IPS-NIHi11 (cell line): ENCODE results near the gene XPNPEP2.

Experiments
- DNase-seq: peaks from one replicate; pipeline ENCODE4 v3.0.0; 2012; ENCODE audit warnings: mixed read lengths, low spot score

XPNPEP2 gene

GRCh38 chrX:129738466-129739308, at the start of gene XPNPEP2:
TSS of gene XPNPEP2 (plus strand) at chrX:129738979. CDS start at chrX:129739214, 235 bp downstream.
- peak; percentile 10 for DNase-seq

DNA sequence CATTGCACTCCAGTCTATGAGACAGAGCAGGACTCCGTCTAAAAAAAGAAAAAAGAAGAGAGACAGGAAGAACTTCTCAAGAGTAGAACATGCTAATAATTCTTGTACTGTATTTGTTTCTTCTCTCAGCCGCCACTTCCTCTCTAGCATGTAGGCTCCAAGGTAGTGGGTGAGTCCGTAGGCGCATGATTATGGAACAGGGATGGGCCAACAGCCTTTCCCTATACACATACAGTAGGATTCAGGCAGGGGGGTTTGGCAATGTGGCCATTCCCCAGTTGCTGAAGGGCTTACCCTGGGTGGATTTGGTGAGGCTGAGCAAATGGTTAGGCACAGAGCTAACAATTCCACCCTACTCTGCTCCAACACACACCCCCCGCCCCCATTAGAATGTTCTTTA, 49.0 kb upstream of the XPNPEP2 start:
- DNase-seq, result no peak

DNA sequence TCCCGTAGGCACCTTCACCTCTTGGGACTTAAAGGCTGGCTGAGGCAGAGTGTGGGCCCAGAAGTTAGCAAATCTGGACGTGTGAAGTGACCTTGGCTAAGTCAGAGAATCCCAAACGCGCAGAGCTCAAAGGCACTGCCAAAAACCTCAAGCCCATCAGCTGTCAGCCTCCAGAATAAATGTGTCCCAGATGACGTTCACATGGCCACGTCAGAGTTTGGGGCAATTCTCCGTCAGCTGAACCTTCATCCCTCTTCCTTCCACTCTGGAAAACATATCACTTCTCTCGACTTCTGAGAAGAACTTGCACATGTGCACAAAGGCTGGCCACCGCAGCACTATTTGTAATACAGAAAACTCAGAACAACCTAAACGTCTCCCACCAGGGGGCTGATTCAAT, 48.3 kb upstream of the XPNPEP2 start:
- DNase-seq, result no peak

DNA sequence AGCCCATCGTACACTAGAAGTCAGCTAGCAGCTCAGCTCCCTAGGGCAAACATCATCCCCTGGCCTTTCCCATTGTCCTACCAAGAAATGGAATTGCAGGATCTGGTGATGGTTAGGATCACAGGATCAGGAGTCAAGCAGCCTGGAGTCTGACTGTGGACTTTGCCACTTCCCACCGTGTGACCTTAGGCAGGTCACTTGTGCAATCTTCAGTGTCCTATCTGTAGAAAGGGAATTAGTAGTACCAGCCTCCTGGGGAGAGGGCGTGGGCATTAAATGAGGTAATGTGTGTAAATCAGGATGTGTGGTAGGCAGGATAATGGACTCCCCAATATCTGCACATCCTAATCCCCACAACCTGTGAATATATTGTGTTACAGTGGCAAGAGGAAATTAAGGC, 45.4 kb upstream of the XPNPEP2 start:
- DNase-seq, result no peak

DNA sequence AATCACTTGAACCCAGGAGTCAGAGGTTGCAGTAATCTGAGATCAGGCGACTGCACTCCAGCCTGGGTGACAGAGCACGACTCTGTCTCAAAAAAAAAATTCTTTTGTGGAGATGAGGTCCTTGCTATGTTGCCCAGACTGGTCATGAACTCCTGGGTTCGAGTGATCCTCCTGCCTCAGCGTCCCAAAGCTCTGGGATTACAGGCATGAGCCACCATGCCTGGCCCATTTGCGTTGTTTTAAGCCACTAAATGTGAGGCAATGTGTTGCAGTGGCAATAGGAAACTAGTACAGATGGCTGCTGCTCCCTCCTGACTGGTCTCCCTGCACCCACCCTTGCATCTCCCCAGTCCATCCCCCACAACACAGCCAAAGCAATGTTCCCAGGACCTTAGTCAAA, 44.0 kb upstream of the XPNPEP2 start:
- DNase-seq, result no peak

- no peak for DNase-seq
These were observed 43.2 kb upstream of the XPNPEP2 start for GRCh38 chrX:129695535-129695934.

DNA sequence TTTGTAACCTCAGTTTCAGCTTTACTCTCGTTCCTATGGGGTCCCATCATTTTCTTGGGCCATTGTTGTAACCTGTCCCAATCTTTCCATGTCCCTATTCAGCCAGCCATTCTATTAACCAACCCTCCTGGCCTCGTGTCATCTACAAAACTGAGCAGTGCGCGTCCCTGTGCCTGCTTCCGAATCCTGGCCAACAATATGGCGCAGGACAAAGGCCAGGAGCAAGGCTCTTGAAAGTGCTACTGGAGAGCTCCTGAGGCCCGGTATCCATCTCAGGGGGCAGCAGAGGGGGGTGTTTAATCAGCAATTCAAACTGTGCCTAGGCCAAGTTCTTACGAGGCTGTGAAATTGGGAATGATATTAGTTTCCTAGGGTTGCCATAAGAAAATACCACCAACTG, 42.8 kb upstream of the XPNPEP2 start:
- no peak for DNase-seq

- DNase-seq, result no peak
These were observed 42.2 kb upstream of the XPNPEP2 start for GRCh38 chrX:129696463-129697155.

GRCh38 chrX:129697204-129697829, 41.5 kb upstream of the XPNPEP2 start:
- no peak for DNase-seq

GRCh38 chrX:129698150-129698549, 40.6 kb upstream of the XPNPEP2 start:
- DNase-seq, result no peak

- no peak for DNase-seq
These were observed 38.2 kb upstream of the XPNPEP2 start for GRCh38 chrX:129700536-129700935.

GRCh38 chrX:129701624-129702069, 37.1 kb upstream of the XPNPEP2 start:
- DNase-seq, result no peak

DNA sequence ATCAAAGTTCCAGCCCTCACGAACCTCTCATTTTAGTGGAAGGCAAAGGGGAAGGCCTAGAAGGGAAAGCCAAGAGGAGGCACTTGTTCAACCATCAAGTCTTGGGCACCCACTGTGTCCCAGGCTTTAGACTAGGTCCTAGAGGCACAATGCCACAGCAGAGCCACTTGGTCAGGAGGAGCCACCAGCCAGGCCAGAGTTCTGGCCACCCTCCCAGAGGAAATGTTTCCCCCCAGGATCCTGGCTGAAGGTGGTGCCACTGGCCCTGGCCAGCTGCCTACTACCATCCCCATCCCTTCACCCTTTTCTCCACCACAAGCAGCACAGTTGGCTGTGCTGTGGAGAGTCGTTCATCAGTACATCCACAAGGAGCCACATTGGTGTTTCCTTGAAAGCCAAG, 34.3 kb upstream of the XPNPEP2 start:
- no peak for DNase-seq

GRCh38 chrX:129705377-129705925, 33.3 kb upstream of the XPNPEP2 start:
- no peak for DNase-seq

- no peak for DNase-seq
These were observed 32.8 kb upstream of the XPNPEP2 start for GRCh38 chrX:129705988-129706387.

DNA sequence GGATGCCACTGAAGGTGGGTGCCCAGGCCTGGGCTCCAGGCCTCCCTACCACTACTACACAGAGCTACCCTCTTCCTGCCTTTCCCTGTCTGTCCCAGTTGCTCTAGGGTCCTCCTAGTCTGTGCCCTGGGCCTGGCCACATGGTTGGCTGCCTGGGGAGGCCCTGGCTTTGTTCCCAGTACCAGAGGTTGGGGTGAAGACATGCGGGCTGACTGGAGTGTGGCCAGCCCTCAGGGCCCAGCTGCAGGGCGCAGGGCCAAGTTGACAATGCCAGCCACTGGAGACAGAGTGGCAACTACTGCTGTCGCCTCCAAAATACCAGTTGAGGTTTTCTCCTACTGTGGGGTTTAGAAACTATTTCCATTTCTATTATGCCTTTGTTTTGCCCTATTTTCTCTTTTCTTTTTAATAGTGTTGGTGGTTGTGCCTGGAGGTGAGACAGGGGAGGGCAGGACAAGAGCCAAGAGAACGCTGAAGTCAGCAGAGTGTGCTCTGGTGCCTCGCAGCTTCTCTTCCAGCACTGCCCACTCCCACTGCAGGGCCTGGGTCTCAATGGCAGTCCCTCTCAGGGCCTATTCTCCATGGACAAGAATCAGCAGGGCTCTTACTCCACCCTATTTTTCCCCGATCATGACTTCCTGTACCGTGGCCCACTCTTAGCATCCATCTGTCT, 32.2 kb upstream of the XPNPEP2 start:
- peak; percentile 22 for DNase-seq

DNA sequence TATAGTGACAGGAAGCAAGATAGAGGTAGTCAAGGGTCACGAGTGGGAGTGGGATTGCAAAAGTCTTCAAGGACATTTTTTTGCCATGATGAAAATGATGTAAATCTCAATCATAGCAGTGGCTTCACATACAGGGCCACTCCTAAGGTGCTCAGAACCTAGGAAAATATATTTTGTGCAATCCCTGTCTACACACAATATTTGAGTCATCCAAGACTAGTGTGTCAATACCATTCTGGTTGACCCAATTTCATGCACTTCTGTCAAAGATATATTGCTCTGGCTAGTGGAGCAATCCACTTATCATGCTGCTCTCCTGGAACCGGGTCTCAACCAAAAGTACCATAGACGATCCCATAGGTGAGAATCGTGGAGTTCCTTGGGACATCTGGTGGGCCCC, 24.2 kb upstream of the XPNPEP2 start:
- DNase-seq, result no peak

DNA sequence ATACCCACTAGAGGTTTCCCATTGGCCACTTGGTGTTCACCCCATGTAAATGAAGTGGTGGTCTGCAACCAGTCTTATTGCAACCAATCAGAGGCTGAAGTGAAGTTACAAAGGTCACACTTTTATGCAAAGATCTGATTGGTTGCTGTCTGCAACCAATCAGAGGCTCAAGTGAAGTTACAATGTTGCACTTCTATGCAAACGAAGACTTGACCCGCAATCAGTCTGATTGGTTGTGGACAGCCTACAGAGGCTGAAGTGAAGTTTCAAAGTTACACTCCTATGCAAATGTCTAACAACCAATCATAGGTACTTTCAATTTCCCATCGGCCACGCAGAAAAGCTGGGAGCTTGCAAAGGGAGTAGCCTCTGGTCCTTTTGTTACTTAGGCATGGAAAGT, 22.3 kb upstream of the XPNPEP2 start:
- no peak for DNase-seq

DNA sequence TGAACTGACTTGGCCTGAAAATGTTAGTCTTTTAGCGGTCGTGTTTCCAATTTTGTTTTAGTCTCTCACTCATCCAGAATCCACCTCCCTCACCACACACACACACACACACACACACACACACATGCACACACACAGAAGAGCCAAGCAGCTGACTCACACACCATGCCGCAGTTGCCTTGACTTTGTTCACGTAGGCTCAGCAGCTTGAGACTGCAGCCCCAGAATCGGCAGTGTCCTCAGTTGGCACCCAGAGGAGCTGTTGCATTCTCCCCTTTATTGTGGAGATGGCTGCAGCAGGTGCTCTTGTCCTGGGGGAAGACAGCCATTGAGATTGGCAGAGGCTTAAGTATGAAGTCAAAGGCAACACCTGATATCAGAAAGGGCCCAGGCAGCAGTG, 20.9 kb upstream of the XPNPEP2 start:
- DNase-seq, result no peak

- DNase-seq, result no peak
These were observed 20.1 kb upstream of the XPNPEP2 start for GRCh38 chrX:129718676-129719075.

DNA sequence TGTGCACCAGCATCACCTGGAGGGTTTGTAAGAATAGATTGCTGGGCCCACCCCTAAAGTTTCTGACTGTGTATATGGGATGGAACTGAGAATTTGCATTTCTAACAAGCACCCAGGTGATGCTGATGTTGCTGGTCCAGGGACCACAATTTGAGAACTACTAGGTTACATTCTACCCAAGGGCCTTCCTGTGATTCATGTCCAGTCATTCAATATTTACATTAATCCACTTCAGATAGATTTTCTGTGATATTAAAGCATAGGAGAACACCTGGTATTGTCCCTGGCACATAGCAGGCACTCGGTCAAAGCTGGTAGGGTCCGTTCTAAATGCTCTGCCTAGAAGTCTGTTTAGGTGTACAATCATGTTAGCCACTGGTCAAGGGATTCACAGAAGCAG, 19.5 kb upstream of the XPNPEP2 start:
- no peak for DNase-seq

DNA sequence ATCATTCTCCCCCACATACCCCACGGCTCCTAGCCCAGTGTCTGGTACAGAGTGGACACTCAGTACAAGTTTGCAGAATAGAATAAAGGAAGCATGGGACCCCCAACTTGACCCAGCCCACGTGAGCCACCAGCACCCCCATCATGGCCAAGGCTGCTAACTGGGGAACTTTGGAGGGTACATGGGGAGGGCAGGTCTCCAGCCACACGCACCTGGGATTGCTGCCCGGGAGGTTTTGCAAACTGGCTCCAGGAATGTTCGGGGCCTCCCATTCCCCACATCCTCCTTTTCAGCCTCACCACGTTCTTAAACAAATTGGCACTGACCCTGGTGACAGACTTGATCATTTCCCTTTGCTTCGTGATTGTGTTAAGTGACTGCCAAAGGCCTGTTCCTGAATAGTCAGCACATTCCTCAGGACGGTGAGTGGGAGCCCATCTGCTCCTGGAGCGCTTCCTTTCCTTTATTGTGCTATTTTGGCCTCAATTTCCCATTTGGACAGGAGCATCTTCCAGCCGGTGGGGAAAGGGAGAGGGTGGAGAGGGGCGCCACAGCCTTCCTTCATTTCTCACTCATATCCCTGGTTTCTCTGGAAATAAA, 18.7 kb upstream of the XPNPEP2 start:
- no peak for DNase-seq
